ENCODE measurements around the gene RPL5.

DNA sequence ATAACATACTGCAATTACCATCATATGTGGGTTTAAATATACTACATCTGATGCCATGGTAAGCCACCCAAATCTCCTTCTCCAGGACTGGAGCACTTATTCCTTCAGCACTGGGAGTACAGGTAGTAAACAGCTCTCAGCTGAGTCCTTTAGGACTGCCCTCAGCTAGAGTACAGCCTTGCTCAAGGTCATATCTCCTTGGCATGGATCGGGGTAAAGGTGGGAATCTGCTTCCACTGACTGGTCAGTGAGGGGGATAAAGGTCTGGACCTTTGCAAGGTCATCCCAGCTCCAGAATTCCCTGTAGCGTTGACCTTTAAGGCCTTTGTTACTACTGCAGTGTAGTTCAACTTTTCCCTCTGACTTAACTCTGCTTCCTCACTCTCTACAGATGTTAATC lies 38.8 kb downstream of the RPL5 start:
- TF ChIP-seq POLR2A (IDR thresholded peaks at IDR 0.05), result no peak
- no peak for TF ChIP-seq CTCF (IDR thresholded peaks at IDR 0.05)

Measured in right lobe of liver (tissue), 4 donors.